ENCODE results near the gene FHIT. TPM values are rescaled to one million over a fixed set of nuclear protein-coding genes. Genes with fewer than 3 reads are reported as not detected.

FHIT gene
- polyA plus RNA-seq, 1 experiment = 0.11 TPM

DNA sequence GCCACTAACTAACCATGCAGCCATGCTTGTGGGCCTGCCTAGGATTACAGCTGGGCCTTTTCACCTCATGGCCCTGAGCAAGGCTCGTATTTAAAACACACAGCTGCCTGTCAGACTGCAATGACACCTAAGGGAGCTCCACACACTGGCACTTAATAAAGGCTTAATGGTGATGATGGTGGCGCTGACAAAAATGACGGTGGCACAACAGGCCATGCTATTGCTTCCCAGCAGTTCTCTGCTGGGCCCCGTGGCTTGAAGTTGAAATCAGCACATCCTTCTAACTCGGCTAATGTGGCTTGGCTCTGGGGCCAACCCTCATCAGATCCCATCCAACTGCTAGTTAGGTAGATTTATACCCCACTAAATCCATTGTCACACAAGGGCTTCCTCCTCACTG, 112.9 kb downstream of the FHIT start:
- Histone ChIP-seq H3K4me3 (ENCODE audit: low read depth, low read length) (no peak overlapping the region), H3K36me3 (ENCODE audit: control insufficient read depth, insufficient read depth, low read length) (no peaks in the 10 kb centered on the region), H3K27me3 (ENCODE audit: control insufficient read depth, insufficient read depth, low read length) (no peaks in the 10 kb centered on the region)
- CTCF ChIA-PET = no interaction called here
- TF ChIP-seq, protein P1, sequence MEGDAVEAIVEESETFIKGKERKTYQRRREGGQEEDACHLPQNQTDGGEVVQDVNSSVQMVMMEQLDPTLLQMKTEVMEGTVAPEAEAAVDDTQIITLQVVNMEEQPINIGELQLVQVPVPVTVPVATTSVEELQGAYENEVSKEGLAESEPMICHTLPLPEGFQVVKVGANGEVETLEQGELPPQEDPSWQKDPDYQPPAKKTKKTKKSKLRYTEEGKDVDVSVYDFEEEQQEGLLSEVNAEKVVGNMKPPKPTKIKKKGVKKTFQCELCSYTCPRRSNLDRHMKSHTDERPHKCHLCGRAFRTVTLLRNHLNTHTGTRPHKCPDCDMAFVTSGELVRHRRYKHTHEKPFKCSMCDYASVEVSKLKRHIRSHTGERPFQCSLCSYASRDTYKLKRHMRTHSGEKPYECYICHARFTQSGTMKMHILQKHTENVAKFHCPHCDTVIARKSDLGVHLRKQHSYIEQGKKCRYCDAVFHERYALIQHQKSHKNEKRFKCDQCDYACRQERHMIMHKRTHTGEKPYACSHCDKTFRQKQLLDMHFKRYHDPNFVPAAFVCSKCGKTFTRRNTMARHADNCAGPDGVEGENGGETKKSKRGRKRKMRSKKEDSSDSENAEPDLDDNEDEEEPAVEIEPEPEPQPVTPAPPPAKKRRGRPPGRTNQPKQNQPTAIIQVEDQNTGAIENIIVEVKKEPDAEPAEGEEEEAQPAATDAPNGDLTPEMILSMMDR (IDR thresholded peaks at IDR 0.05; ENCODE audit: insufficient read depth, low read depth, low read length) = no peak
- no peak for DNase-seq (ENCODE audit: low read depth)
- POLR2A ChIA-PET = no interaction called here

DNA sequence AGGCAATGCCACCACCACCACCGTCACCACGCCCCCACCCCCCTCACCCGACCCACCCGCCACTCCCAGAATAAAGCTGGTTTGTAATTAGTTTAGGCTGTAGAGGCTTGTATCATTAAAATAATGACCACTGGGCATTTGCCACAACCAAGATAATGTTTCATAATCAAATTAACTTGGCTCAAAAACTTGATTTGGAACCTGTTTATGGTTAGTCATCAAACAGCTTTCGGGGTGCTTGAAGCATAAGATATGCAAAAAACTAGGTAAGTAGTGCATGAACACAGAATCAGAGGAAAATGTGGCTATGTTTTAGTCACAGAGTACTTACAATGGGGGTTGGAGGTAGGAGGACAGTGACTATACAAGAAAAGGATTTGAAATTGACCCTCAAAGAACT, 115.1 kb downstream of the FHIT start:
- Histone ChIP-seq H3K36me3 (ENCODE audit: control insufficient read depth, insufficient read depth, low read length) (no peaks in the 10 kb centered on the region), H3K4me3 (ENCODE audit: low read depth, low read length) (no peak overlapping the region), H3K27me3 (ENCODE audit: control insufficient read depth, insufficient read depth, low read length) (no peaks in the 10 kb centered on the region)
- CTCF ChIA-PET = no interaction called here
- POLR2A ChIA-PET = no interaction called here
- TF ChIP-seq, protein P1 (IDR thresholded peaks at IDR 0.05; ENCODE audit: insufficient read depth, low read depth, low read length) = no peak
- DNase-seq (ENCODE audit: low read depth) = no peak

DNA sequence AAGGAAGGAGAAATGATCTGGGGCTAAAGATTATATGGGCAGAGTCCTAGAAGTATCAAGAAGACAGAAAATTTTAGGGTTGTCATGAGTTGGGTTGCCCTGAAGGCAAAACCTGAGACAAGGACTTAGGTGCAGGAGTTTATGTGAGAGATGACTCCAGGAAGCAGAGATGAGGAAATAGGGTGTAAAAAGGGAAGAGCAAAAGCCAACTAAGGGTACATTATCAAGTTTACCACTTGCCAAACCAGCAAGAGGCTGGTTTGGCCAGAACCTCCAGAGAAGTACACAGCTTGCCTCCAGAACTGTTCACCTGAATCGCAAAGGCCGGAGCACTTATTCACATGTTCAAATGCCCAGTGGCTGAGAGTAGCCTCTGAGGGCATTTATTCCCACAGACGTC, 116.7 kb downstream of the FHIT start:
- no peak for DNase-seq (ENCODE audit: low read depth)
- CTCF ChIA-PET = no interaction called here
- POLR2A ChIA-PET = no interaction called here
- Histone ChIP-seq H3K27me3 (ENCODE audit: control insufficient read depth, insufficient read depth, low read length) (no peaks in the 10 kb centered on the region), H3K4me3 (ENCODE audit: low read depth, low read length) (no peak overlapping the region), H3K36me3 (ENCODE audit: control insufficient read depth, insufficient read depth, low read length) (no peaks in the 10 kb centered on the region)
- TF ChIP-seq, protein P1 (IDR thresholded peaks at IDR 0.05; ENCODE audit: insufficient read depth, low read depth, low read length) = no peak

DNA sequence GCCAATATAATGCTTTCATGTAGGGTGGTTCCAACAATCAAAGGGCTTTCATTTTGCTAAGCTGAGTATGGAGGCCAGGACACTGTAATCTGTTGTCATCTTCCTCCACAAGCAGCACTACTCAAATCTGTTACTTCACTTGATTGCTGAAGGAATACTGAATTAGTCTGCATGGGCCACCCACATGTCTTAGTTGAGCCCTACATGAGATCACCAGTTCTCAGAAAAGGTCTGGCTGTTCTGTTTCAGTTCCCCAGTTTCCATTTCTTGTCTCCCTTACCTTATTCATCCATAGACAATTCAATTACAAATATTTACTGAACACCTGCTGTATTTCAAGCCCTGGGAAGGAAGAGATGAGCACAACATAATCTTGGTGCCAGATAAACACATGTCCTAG, 119.2 kb downstream of the FHIT start:
- POLR2A ChIA-PET = no interaction called here

DNA sequence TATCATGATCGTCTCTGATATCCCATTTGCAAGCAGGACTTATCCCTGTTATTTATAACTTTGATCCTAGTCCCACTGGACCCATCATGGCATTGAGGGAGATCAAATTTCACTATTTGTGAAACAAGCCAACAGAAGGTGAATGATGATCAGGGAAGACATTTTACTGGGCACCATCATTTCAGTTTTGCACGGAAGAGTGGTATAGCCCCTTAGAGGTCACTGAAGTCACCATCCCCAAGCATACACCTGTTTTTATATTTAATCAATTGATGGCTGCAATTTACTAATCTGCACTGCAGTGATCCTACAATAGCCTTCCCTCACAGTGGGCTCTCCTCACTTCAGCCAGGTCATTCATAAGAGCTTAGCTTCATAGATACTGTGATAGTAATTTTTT, 132.4 kb downstream of the FHIT start:
- ChIA-PET POLR2A (no interaction called here), CTCF (no interaction called here)
- DNase-seq (ENCODE audit: low read depth) = no peak
- TF ChIP-seq, protein P1 (IDR thresholded peaks at IDR 0.05; ENCODE audit: insufficient read depth, low read depth, low read length) = no peak
- H3K4me3 ChIP-seq (ENCODE audit: low read depth, low read length) = no peak overlapping the region
- no peaks in the 10 kb centered on the region for H3K27me3 ChIP-seq (ENCODE audit: control insufficient read depth, insufficient read depth, low read length)
- H3K36me3 ChIP-seq (ENCODE audit: control insufficient read depth, insufficient read depth, low read length) = no peaks in the 10 kb centered on the region

More for the DNA sequence above, 119.2 kb downstream of the FHIT start:
- TF ChIP-seq, protein P1 (IDR thresholded peaks at IDR 0.05; ENCODE audit: insufficient read depth, low read depth, low read length) = no peak
- H3K4me3 ChIP-seq (ENCODE audit: low read depth, low read length) = no peak overlapping the region
- H3K27me3 ChIP-seq (ENCODE audit: control insufficient read depth, insufficient read depth, low read length) = no peaks in the 10 kb centered on the region
- H3K36me3 ChIP-seq (ENCODE audit: control insufficient read depth, insufficient read depth, low read length) = no peaks in the 10 kb centered on the region
- DNase-seq (ENCODE audit: low read depth) = no peak
- CTCF ChIA-PET = no interaction called here

All from BJ (cell line).